Measurements from ENCODE around the gene CST5. TPM values are rescaled to one million over a fixed set of nuclear protein-coding genes. Genes with fewer than 3 reads are reported as not detected.

Gene CST5
- total RNA-seq, 4 donors from 2014 or later = not detected

GRCh38 chr20:23884136-23884770 lies 4.7 kb upstream of the CST5 start:
- no peak for TF ChIP-seq CTCF (IDR thresholded peaks at IDR 0.05; ENCODE audit: low read depth)

GRCh38 chr20:23881371-23881770 lies 1.8 kb upstream of the CST5 start:
- no peak for TF ChIP-seq CTCF (IDR thresholded peaks at IDR 0.05; ENCODE audit: low read depth)

DNA sequence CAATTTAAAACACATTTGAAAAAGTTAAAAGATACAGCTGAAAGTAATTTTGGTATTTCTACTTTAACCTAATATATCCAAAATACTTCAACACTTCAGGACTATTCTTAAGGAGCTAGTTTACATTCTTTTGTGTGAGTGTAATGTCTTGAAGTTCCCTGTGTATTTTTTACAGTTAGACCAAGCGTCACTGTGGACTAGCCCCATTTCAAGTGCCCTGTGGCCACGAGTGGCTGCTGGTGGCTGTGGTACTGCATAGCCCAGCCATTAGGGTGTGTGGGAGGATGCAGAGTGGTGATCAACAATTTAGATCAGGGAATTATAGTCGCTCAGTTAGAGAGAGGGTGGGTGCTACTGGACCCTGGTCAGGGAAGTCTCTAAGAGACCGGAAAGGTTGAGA lies 869 bp upstream of the CST5 start:
- TF ChIP-seq CTCF (IDR thresholded peaks at IDR 0.05; ENCODE audit: low read depth) = no peak

DNA sequence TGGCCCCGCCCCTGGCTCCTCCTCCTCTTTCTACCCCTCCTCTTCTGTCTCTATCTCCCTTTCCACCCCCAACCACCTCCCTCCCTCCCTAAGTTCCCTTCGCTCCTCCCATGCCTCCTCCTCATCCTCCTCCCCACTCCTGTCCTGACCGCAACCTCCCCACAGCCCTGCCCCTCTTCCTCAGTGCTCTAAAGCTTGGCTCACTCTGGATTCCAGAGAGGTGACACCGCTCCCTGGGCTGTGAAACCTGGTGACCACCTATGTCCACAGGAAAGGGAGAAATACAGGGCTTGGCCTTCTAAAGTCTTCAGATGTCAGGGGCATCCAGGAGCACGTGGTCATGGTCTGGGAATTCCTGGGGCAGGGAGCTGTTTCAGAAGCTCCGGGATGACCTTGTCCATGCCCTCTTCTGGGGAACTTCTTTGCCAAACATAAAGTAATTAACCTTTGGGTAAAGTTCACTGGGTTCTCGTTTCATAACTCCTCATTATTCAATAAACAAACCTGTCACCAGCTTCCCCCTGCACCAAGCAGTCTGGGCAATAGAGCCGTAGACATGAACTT lies 345 bp upstream of the CST5 start:
- no peak for TF ChIP-seq CTCF (IDR thresholded peaks at IDR 0.05; ENCODE audit: low read depth)

DNA sequence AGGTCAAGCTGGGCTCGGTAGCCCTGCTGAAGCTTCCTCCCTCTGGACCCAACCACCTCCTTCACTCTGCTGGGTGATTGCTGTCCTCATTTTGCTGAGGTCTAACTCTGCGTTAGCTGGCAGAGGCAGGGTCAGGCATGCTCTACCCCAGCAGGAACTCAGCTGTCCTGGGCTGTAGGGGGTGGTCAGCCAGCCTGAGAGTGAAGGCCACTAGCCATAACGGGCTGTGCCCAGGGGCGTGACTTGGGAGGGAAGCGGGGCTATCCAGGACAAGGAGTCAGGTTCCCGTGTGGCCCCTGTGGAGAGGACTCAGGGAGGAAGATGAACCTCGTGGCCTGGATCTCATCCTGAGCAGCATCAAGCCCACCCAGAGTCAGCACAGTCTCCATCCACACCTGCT lies 761 bp downstream of the CST5 start:
- no peak for TF ChIP-seq CTCF (IDR thresholded peaks at IDR 0.05; ENCODE audit: low read depth)

- TF ChIP-seq CTCF (IDR thresholded peaks at IDR 0.05; ENCODE audit: low read depth) = no peak
Observed at GRCh38 chr20:23877524-23877923, 2.0 kb downstream of the CST5 start.

GRCh38 chr20:23875606-23876237 lies 3.8 kb downstream of the CST5 start:
- TF ChIP-seq CTCF (IDR thresholded peaks at IDR 0.05; ENCODE audit: low read depth) = no peak
